Fibroblast of lung (primary cell): Measurements from ENCODE around the gene TCTN1.
"Not testable (repeated sequence)": the region's sequence is repeated elsewhere in the genome, so short reads cannot be mapped to it uniquely, and the experiment has no call there.

Source experiments
- CTCF ChIP-seq, 2 donors: IDR thresholded peaks in 1 of 2; conservative IDR thresholded peaks in 1 of 2; 1 replicate in 1 of 2; 2 replicates in 1 of 2; pipeline ENCODE4 v1.5.1; 2011 to 2012; ENCODE audit warnings: low read length in 2 of 2, control low read depth in 1 of 2, inconsistent platforms in 1 of 2, low read depth in 1 of 2, mild to moderate bottlenecking in 1 of 2
- EZH2 ChIP-seq: IDR thresholded peaks from 2 replicates; pipeline ENCODE4 v1.5.1; 2012; ENCODE audit warnings: low read length, control low read depth, mild to moderate bottlenecking; ENCODE audit errors: missing control alignments

DNA sequence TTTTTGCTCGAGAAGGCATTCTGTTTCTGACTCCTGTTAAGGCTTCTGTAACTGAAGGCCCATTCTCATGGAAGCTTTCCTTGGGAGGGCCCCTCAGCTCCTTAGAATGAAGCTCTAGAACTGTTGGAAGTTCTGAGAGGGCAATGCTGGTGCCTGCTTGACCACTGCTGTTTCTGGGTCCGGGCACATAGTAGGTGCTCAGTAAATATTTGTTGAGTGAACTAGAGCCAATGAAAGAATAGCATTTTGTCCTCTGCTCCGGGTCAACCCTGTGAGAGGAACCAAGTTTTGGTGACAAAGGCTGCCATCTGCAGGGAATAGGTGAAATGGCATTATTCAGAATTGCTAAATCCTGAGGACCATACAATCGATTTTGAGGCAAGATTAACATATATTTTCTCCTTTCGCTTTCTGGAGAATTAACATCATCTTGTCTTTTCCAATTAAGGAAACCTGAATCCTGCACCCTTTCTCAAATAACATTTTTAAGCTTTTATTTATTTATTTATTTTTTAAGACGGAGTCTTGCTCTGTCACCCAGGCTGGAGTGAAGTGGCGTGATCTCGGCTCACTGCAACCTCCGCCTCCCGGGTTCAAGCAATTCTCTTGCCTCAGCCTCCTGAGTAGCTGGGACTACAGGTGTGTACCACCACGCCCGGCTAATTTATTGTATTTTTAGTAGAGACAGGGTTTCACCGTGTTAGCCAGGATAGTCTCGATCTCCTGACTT is 11.7 kb upstream of the TCTN1 start:
- peak; percentile 71 for TF ChIP-seq CTCF (conservative IDR thresholded peaks at IDR 0.05 in 1 of 2, IDR thresholded peaks at IDR 0.05 in 1 of 2; ENCODE audit: low read depth in 1 of 2, low read length in 2 of 2)
- not testable (repeated sequence) for TF ChIP-seq EZH2
